ENCODE data around the gene SERPINI1.

- TF ChIP-seq FOXO4 (CRISPR knock-in tag; IDR thresholded peaks at IDR 0.05) = no peak
- no peak for TF ChIP-seq FOSL1 (tag; conservative IDR thresholded peaks at IDR 0.05)
- no peak for TF ChIP-seq MAFF (IDR thresholded peaks at IDR 0.05; ENCODE audit: low read length)
- TF ChIP-seq ATF2 (CRISPR knock-in tag; IDR thresholded peaks at IDR 0.05) = no peak
- TF ChIP-seq MAX (CRISPR knock-in tag; IDR thresholded peaks at IDR 0.05) = no peak
- no peak for TF ChIP-seq YY1 (IDR thresholded peaks at IDR 0.05; ENCODE audit: borderline replicate concordance in 1 of 3, control insufficient read depth in 1 of 3, extremely low read depth in 1 of 3, insufficient read depth in 3 of 3, insufficient read length in 1 of 3, insufficient replicate concordance in 2 of 3, low read depth in 1 of 3, low read length in 2 of 3)
- TF ChIP-seq RAD21 (CRISPR knock-in tag; conservative IDR thresholded peaks at IDR 0.05 in 1 of 2, IDR thresholded peaks at IDR 0.05 in 1 of 2) = no peak
- no peak for TF ChIP-seq NR2C2 (CRISPR knock-in tag; IDR thresholded peaks at IDR 0.05)
- no peak for TF ChIP-seq NR2C2 (tag; IDR thresholded peaks at IDR 0.05)
- TF ChIP-seq AFF1 (IDR thresholded peaks at IDR 0.05; ENCODE audit: low read depth in 1 of 2, partially characterized antibody in 2 of 2) = no peak
- TF ChIP-seq CTCF (IDR thresholded peaks at IDR 0.05 in 2 of 3, conservative IDR thresholded peaks at IDR 0.05 in 1 of 3; ENCODE audit: insufficient read depth in 2 of 3, low read depth in 1 of 3, low read length in 3 of 3) = no peak
- no peak for TF ChIP-seq PREB (CRISPR knock-in tag; IDR thresholded peaks at IDR 0.05)
- TF ChIP-seq ZNF212 (CRISPR knock-in tag; IDR thresholded peaks at IDR 0.05) = no peak
- no peak for TF ChIP-seq SMAD1 (IDR thresholded peaks at IDR 0.05; ENCODE audit: low read depth, low read length, partially characterized antibody)
Measured at GRCh38 chr3:167808910-167809309, 73.4 kb downstream of the SERPINI1 start.

Data from K562 (cell line).